ENCODE data around the gene TP73. TPM values are rescaled to one million over a fixed set of nuclear protein-coding genes. Genes with fewer than 3 reads are reported as not detected.

Gene TP73
- total and polyA plus RNA-seq, 2 experiments from 2014 or later: not detected

DNA sequence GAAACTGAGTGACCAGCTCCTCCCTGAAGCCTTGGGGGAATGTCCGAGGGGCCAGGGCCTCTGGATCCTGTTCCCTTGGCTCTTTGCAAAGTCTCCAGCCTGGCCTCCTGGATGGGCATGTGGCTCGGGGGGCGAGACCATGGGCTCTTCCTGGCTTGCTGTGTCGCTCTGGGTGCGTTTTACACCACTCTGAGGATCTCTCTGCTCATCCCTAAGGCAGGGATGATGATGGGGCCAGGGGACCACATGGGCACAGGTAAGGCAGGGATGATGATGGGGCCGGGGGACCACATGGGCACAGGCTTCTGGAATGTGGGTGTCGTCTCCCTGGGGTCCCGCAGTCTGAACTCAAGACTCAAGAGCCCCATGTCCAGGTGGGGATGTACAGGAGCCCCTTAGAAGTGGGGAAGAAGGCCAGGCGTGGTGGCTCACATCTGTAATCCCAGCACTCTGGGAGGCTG is 17.7 kb downstream of the TP73 start:
- no peaks in the 10 kb centered on the region for H3K9me3 ChIP-seq (ENCODE audit: low read depth)
- H3K79me2 ChIP-seq (ENCODE audit: insufficient read depth): no peaks in the 10 kb centered on the region
- H3K4me2 ChIP-seq (ENCODE audit: unreplicated experiment): no peak overlapping the region
- H3K4me3 ChIP-seq: no peak overlapping the region
- in situ Hi-C loops (cut with MboI): no loop called here
- no peak overlapping the region for H2AFZ ChIP-seq
- no peaks in the 10 kb centered on the region for H3K4me1 ChIP-seq (ENCODE audit: insufficient read depth)
- no peaks in the 10 kb centered on the region for H4K20me1 ChIP-seq (ENCODE audit: insufficient read depth)
- DNase-seq: no peak
- TF ChIP-seq EZH2 (IDR thresholded peaks at IDR 0.05; ENCODE audit: insufficient read depth, poor library complexity, severe bottlenecking) (no peak), EZH2phosphoT487 (IDR thresholded peaks at IDR 0.05; ENCODE audit: insufficient read depth, low read depth) (no peak)
- no peaks in the 10 kb centered on the region; the same call in 1 of the 2 replicates for H3K27me3 ChIP-seq (replicated peaks; ENCODE audit: insufficient read depth)
- WGBS, 2 experiments (ENCODE audit: low coverage in 1 of 2, low lambda C conversion rate in 2 of 2, missing lambda C conversion rate in 2 of 2): 60 to 62% methylated on average over 8 to 9 of the region's 9 CpGs
- H3K9me2 ChIP-seq (ENCODE audit: insufficient read depth): no peaks in the 10 kb centered on the region
- no peak overlapping the region for H3K27ac ChIP-seq
- H3K36me3 ChIP-seq (ENCODE audit: low read depth): no peaks in the 10 kb centered on the region
- no peaks in the 10 kb centered on the region for H3F3A ChIP-seq (ENCODE audit: insufficient read depth)
- H3K9ac ChIP-seq: no peak overlapping the region

GRCh38 chr1:3670823-3671265 is 18.5 kb downstream of the TP73 start:
- H3K4me1 ChIP-seq (ENCODE audit: insufficient read depth): no peaks in the 10 kb centered on the region
- no peaks in the 10 kb centered on the region for H4K20me1 ChIP-seq (ENCODE audit: insufficient read depth)
- H3K9me2 ChIP-seq (ENCODE audit: insufficient read depth): no peaks in the 10 kb centered on the region
- in situ Hi-C loops (cut with MboI): no loop called here
- H3K36me3 ChIP-seq (ENCODE audit: low read depth): no peaks in the 10 kb centered on the region
- H3K9me3 ChIP-seq (ENCODE audit: low read depth): no peaks in the 10 kb centered on the region
- TF ChIP-seq EZH2 (IDR thresholded peaks at IDR 0.05; ENCODE audit: insufficient read depth, poor library complexity, severe bottlenecking) (no peak), EZH2phosphoT487 (IDR thresholded peaks at IDR 0.05; ENCODE audit: insufficient read depth, low read depth) (no peak)
- H3K79me2 ChIP-seq (ENCODE audit: insufficient read depth): no peaks in the 10 kb centered on the region
- 56 to 60% methylated on average over 15 of the region's 15 CpGs for WGBS, 2 experiments (ENCODE audit: low coverage in 1 of 2, low lambda C conversion rate in 2 of 2, missing lambda C conversion rate in 2 of 2)
- no peaks in the 10 kb centered on the region; the same call in 1 of the 2 replicates for H3K27me3 ChIP-seq (replicated peaks; ENCODE audit: insufficient read depth)
- no peak overlapping the region for H3K27ac ChIP-seq
- no peak overlapping the region for H3K4me3 ChIP-seq
- no peak overlapping the region for H3K9ac ChIP-seq
- no peaks in the 10 kb centered on the region for H3F3A ChIP-seq (ENCODE audit: insufficient read depth)
- H2AFZ ChIP-seq: no peak overlapping the region
- no peak for DNase-seq
- H3K4me2 ChIP-seq (ENCODE audit: unreplicated experiment): no peak overlapping the region

DNA sequence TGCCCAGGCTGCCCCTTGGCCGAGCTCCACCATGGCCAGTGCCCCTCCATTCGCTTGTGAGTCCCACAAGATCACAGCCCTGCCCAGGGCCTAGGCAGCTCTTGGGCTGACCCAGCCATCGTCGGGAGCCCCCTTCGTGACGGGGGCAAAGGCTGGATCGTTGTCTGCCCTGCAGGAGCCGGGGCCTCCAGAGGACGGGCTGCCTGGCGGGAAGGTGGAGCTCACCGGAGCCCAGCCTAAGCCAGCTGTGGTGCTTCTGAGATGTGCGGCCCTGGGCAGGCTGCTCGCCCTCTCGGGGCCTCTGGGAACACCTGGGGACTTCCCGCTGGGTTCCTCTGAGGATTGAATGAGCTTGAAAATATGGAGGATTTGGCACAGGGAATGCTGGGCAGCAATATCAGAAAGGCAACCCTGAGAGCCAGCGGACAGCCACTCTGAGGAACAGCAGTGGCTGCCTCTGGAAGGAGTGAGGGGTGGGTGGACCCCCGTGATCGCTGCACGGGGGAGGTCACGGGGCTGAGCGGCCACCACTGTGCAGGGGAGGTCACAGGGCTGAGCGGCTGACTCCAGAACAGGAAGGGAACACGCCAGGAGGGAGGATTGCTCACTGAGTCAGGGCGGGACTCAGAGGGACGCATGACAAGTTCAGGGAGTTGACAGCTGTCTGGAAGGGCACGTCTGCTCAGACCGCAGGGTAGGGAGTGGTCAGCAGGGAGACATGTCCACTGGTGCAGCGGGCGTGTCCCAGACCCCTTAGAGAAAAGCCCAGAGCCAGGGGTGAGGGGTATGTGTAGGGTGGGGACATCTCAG is 19.3 kb downstream of the TP73 start:
- Histone ChIP-seq H3K36me3 (ENCODE audit: low read depth) (no peaks in the 10 kb centered on the region), H3K4me2 (ENCODE audit: unreplicated experiment) (no peak overlapping the region), H3K9me2 (ENCODE audit: insufficient read depth) (no peaks in the 10 kb centered on the region), H4K20me1 (ENCODE audit: insufficient read depth) (no peaks in the 10 kb centered on the region), H3K4me3 (no peak overlapping the region), H3K79me2 (ENCODE audit: insufficient read depth) (no peaks in the 10 kb centered on the region), H3K9me3 (ENCODE audit: low read depth) (no peaks in the 10 kb centered on the region), H3K9ac (no peak overlapping the region), H3F3A (ENCODE audit: insufficient read depth) (no peaks in the 10 kb centered on the region), H3K27ac (no peak overlapping the region), H3K27me3 (replicated peaks; ENCODE audit: insufficient read depth) (no peaks in the 10 kb centered on the region; the same call in 1 of the 2 replicates), H3K4me1 (ENCODE audit: insufficient read depth) (no peaks in the 10 kb centered on the region), H2AFZ (no peak overlapping the region)
- TF ChIP-seq EZH2phosphoT487 (IDR thresholded peaks at IDR 0.05; ENCODE audit: insufficient read depth, low read depth) (no peak), EZH2 (IDR thresholded peaks at IDR 0.05; ENCODE audit: insufficient read depth, poor library complexity, severe bottlenecking) (no peak)
- no peak for DNase-seq
- in situ Hi-C loops (cut with MboI): no loop called here
- 29 to 37% methylated on average over 29 of the region's 29 CpGs for WGBS, 2 experiments (ENCODE audit: low coverage in 1 of 2, low lambda C conversion rate in 2 of 2, missing lambda C conversion rate in 2 of 2)

DNA sequence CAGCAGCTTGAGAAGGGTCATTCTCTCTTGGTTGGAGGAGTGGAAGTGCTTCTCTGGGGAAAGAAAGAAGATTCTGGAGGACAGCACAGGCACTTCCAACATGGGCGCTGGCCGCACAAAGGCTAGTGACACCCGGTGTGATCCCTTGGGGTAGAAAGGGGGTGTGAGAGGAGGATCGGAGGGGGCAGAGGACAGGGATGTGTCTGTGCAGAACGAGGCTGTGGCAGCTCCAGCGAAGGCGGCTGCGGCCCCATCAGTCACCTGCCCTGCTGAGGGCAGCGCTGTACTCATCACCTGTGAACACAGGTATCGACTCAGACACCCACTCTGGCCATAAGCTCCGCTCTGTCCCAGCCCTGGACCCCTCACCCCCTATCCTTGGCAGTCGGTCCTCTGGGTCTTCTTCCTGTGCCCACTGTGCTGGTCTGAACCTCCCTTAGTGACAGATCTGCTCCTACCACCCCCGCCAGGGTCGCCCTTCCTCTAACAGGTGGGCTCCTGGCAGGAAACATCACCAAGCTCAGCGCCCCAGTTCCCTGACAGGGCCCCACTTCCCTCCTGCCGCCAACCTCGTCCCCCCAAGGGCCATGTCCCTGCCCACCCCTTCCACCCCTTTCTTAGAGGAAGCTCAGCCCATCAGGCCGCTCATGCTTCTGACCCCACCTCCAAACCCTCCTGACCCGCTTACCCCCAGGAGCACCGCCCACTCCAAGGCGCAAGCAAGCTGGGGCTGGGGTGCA is 20.1 kb downstream of the TP73 start:
- Histone ChIP-seq H3K27ac (no peak overlapping the region), H3K9me2 (ENCODE audit: insufficient read depth) (no peaks in the 10 kb centered on the region), H3K4me3 (no peak overlapping the region), H2AFZ (no peak overlapping the region), H3K4me1 (ENCODE audit: insufficient read depth) (no peaks in the 10 kb centered on the region), H3K9me3 (ENCODE audit: low read depth) (no peaks in the 10 kb centered on the region), H3K36me3 (ENCODE audit: low read depth) (no peaks in the 10 kb centered on the region), H3K9ac (no peak overlapping the region), H3K27me3 (replicated peaks; ENCODE audit: insufficient read depth) (no peaks in the 10 kb centered on the region; the same call in 1 of the 2 replicates), H3F3A (ENCODE audit: insufficient read depth) (no peaks in the 10 kb centered on the region), H4K20me1 (ENCODE audit: insufficient read depth) (no peaks in the 10 kb centered on the region), H3K79me2 (ENCODE audit: insufficient read depth) (no peaks in the 10 kb centered on the region), H3K4me2 (ENCODE audit: unreplicated experiment) (no peak overlapping the region)
- in situ Hi-C loops (cut with MboI): no loop called here
- DNase-seq: no peak
- WGBS, 2 experiments (ENCODE audit: low coverage in 1 of 2, low lambda C conversion rate in 2 of 2, missing lambda C conversion rate in 2 of 2): 58 to 64% methylated on average over 20 to 21 of the region's 21 CpGs
- no peak for TF ChIP-seq EZH2 (IDR thresholded peaks at IDR 0.05; ENCODE audit: insufficient read depth, poor library complexity, severe bottlenecking)

All from GM23248 (cell line).